A549 (cell line): ENCODE measurements around the gene GCC2. TPM values are rescaled to one million over a fixed set of nuclear protein-coding genes. Genes with fewer than 3 reads are reported as not detected.

Source experiments
- ATAC-seq, 2 experiments: fragments of 200-7000 bp in 1 of 2; fragments of >200 bp in 1 of 2; cut with Nextera tagmentation in 1 of 2; cut with Tn5 transposase in 1 of 2; 3 replicates each; pipeline versions ENCODE4 v1.8.0 to v1.9.1; 2018 to 2020; ENCODE audit warnings: mild to moderate bottlenecking in 1 of 2, moderate library complexity in 1 of 2
- CTCF ChIA-PET: fragments of 300-600 bp; sonication (Branson Sonifier 250); formaldehyde crosslinking; extraction: SDS; loops from one replicate; lab custom pipeline; 2021; ENCODE audit warnings: antibody characterized with exemption, inconsistent platforms; lab: Yijun Ruan, JAX
- POLR2A ChIA-PET: fragments of 350-600 bp; formaldehyde crosslinking; extraction: SDS; loops from one replicate; lab custom pipeline; 2021; ENCODE audit warnings: antibody characterized with exemption, inconsistent platforms; lab: Yijun Ruan, JAX
- DNase-seq, 2 experiments: peaks; one replicate each; pipeline versions ENCODE4 v3.0.0 to v3.0.0-alpha.2; 2011 to 2016; ENCODE audit warnings: low read depth in 1 of 2, low spot score in 1 of 2
- FAIRE-seq: peaks from 2 replicates; lab custom pipeline; 2011; peaks lifted over from hg19 to GRCh38; lab: Jason Lieb, UNC
- H3K27ac ChIP-seq, 2 experiments: fragments of >200 bp; sonication (Bioruptor Twin); formaldehyde crosslinking; 3 replicates each; pipeline ENCODE4 v1.5.1; 2016 to 2017
- H3K4me1 ChIP-seq: fragments of >200 bp; sonication (Bioruptor Twin); formaldehyde crosslinking; 3 replicates; pipeline ENCODE4 v1.6.1; 2016
- H3K4me2 ChIP-seq: fragments of >200 bp; sonication (Bioruptor Twin); formaldehyde crosslinking; 3 replicates; pipeline ENCODE4 v1.6.1; 2016
- H3K4me3 ChIP-seq: fragments of >200 bp; sonication (Bioruptor Twin); formaldehyde crosslinking; 3 replicates; pipeline ENCODE4 v1.5.1; 2016
- H3K9me3 ChIP-seq: fragments of >200 bp; sonication (Bioruptor Twin); formaldehyde crosslinking; 3 replicates; pipeline ENCODE4 v1.6.1; 2016
- ELK1 ChIP-seq: fragments of 150-350 bp; IDR thresholded peaks from 2 replicates; pipeline ENCODE4 v1.6.1; 2014; ENCODE audit warnings: low read depth, mild to moderate bottlenecking, low read length
- FOSL2 ChIP-seq, 2 experiments: fragments of 450-650 bp in 1 of 2; fragments of >200 bp in 1 of 2; sonication (Bioruptor Twin) in 1 of 2; formaldehyde crosslinking; IDR thresholded peaks; 2 replicates each; pipeline versions ENCODE4 v1.5.0 to v1.6.1; 2016 to 2020; ENCODE audit warnings: mild to moderate bottlenecking in 1 of 2, moderate library complexity in 1 of 2
- FOXS1 ChIP-seq: fragments of 250-450 bp; sonication (Bioruptor Pico); IDR thresholded peaks from 2 replicates; pipeline ENCODE4 v1.5.0; 2020; ENCODE audit warnings: mild to moderate bottlenecking, moderate library complexity
- HES2 ChIP-seq: fragments of >200 bp; sonication (Bioruptor Twin); formaldehyde crosslinking; IDR thresholded peaks from 2 replicates; pipeline ENCODE4 v1.6.1; 2016
- HEYL ChIP-seq: fragments of 250-450 bp; sonication (Bioruptor Pico); IDR thresholded peaks from 2 replicates; pipeline ENCODE4 v1.8.0; 2021; ENCODE audit warnings: mild to moderate bottlenecking, moderate library complexity
- HOXB13 ChIP-seq: fragments of 250-450 bp; sonication (Bioruptor Pico); IDR thresholded peaks from 2 replicates; pipeline ENCODE4 v1.5.0; 2020; ENCODE audit warnings: low read depth, mild to moderate bottlenecking, moderate library complexity
- MAFK ChIP-seq: fragments of 450-650 bp; IDR thresholded peaks from 2 replicates; pipeline ENCODE4 v1.6.1; 2014; ENCODE audit not compliant: partially characterized antibody
- NR3C1 ChIP-seq: fragments of >200 bp; sonication (Bioruptor Twin); formaldehyde crosslinking; IDR thresholded peaks from 3 replicates; pipeline ENCODE4 v1.6.1; 2017
- PHF8 ChIP-seq: fragments of 200-600 bp; sonication (generic); IDR thresholded peaks from 2 replicates; pipeline ENCODE4 v1.6.1; 2016; ENCODE audit warnings: low read depth, mild to moderate bottlenecking, antibody characterized with exemption, moderate library complexity, borderline replicate concordance
- RAD21 ChIP-seq, 2 experiments: fragments of >200 bp in 1 of 2; sonication (Bioruptor Twin) in 1 of 2; formaldehyde crosslinking in 1 of 2; IDR thresholded peaks in 1 of 2; conservative IDR thresholded peaks in 1 of 2; 2 replicates in 1 of 2; 3 replicates in 1 of 2; pipeline ENCODE4 v1.6.1; 2012 to 2018; ENCODE audit warnings: inconsistent platforms in 1 of 2
- RCOR1 ChIP-seq: fragments of 150-350 bp; IDR thresholded peaks from 2 replicates; pipeline ENCODE4 v1.6.1; 2014; ENCODE audit warnings: antibody characterized with exemption, low read length, low read depth
- WGBS: methylation state at CpG from one replicate; pipeline ENCODE4 v1.1.6; 2017; ENCODE audit errors: missing lambda C conversion rate; 5-methylcytosine and 5-hydroxymethylcytosine counted together
- polyA plus RNA-seq, 4 experiments: library from polyadenylated mRNA; depleted of rRNA in 3 of 4; stranded (reverse); fragments of >200 nt; fragmentation: RNase III in 1 of 4; extraction: RNeasy Plus Mini Kit Qiagen cat#74134 plus additional on column Dnase treatment in 1 of 4; gene quantifications; 2 replicates in 3 of 4; 3 replicates in 1 of 4; pipeline ENCODE4 v1.2.3, GENCODE V29; 2011 to 2017
- TF ChIP-seq, protein P1 (sequence below): fragments of 450-650 bp; IDR thresholded peaks from 2 replicates; pipeline ENCODE4 v1.6.1; 2014; ENCODE audit warnings: antibody characterized with exemption
- TF ChIP-seq, protein P2 (sequence below): fragments of >200 bp; sonication (Bioruptor Twin); formaldehyde crosslinking; IDR thresholded peaks from 3 replicates; pipeline ENCODE4 v1.6.1; 2016
- TF ChIP-seq, protein P3 (sequence below): IDR thresholded peaks from 2 replicates; pipeline ENCODE4 v1.6.1; 2012
- TF ChIP-seq, protein P4 (sequence below): fragments of 250-450 bp; sonication (Bioruptor Pico); IDR thresholded peaks from 2 replicates; pipeline ENCODE4 v1.5.0; 2021; ENCODE audit warnings: mild to moderate bottlenecking, moderate library complexity, borderline replicate concordance

Gene GCC2
- polyA plus RNA-seq, 2 of the 4 experiments (the other 2 are of a cell fraction) = 13.6 to 30.1 TPM

- TF ChIP-seq RAD21 (conservative IDR thresholded peaks at IDR 0.05 in 1 of 2, IDR thresholded peaks at IDR 0.05 in 1 of 2) (no peak), NR3C1 (no peak), FOSL2 (IDR thresholded peaks at IDR 0.05) (no peak), FOSL2 (CRISPR knock-in tag; IDR thresholded peaks at IDR 0.05) (no peak), RCOR1 (no peak), PHF8 (peak; percentile 74), FOXS1 (CRISPR knock-in tag) (no peak)
- TF ChIP-seq, protein P1, sequence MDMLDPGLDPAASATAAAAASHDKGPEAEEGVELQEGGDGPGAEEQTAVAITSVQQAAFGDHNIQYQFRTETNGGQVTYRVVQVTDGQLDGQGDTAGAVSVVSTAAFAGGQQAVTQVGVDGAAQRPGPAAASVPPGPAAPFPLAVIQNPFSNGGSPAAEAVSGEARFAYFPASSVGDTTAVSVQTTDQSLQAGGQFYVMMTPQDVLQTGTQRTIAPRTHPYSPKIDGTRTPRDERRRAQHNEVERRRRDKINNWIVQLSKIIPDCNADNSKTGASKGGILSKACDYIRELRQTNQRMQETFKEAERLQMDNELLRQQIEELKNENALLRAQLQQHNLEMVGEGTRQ = no peak
- TF ChIP-seq, protein P2, sequence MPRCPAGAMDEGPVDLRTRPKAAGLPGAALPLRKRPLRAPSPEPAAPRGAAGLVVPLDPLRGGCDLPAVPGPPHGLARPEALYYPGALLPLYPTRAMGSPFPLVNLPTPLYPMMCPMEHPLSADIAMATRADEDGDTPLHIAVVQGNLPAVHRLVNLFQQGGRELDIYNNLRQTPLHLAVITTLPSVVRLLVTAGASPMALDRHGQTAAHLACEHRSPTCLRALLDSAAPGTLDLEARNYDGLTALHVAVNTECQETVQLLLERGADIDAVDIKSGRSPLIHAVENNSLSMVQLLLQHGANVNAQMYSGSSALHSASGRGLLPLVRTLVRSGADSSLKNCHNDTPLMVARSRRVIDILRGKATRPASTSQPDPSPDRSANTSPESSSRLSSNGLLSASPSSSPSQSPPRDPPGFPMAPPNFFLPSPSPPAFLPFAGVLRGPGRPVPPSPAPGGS = peak; percentile 79; the same call in 2 of the 3 replicates
These were observed 85.0 kb downstream of the GCC2 start, which contains the start of gene LIMS1 (continued) for GRCh38 chr2:108533832-108534583.

GRCh38 chr2:108534584-108535356, 85.8 kb downstream of the GCC2 start:
- no peaks in the 10 kb centered on the region for H3K9me3 ChIP-seq
- CTCF ChIA-PET = interaction anchor here (1.2 to 5.0 kb wide), 6 partner anchors 8 to 102 kb away, joined by 4 to 25 read pairs (median 8); no protein-coding TSS in a partner anchor
- H3K4me1 ChIP-seq = peaks cover 47% of the 10 kb centered on the region
- TF ChIP-seq PHF8 (peak; percentile 41; the same call in 1 of the 2 replicates), ELK1 (no peak), MAFK (peak; percentile 83)
- TF ChIP-seq, protein P3, sequence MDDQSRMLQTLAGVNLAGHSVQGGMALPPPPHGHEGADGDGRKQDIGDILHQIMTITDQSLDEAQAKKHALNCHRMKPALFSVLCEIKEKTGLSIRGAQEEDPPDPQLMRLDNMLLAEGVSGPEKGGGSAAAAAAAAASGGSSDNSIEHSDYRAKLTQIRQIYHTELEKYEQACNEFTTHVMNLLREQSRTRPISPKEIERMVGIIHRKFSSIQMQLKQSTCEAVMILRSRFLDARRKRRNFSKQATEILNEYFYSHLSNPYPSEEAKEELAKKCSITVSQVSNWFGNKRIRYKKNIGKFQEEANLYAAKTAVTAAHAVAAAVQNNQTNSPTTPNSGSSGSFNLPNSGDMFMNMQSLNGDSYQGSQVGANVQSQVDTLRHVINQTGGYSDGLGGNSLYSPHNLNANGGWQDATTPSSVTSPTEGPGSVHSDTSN = 0 out of 2 replicates have a peak, but pooled peaks have one; percentile 19
- POLR2A ChIA-PET = interaction anchor here (0.6 to 3.1 kb wide), 6 partner anchors 30 to 191 kb away, joined by 3 to 30 read pairs (median 10); no protein-coding TSS in a partner anchor
- ATAC-seq (peak in 1 of 2 experiments; percentile 49; a peak in 3 of 6 replicates), DNase-seq (peak; percentile 31 to 32), FAIRE-seq (no peak)
- H3K4me3 ChIP-seq = peak overlapping the region; percentile 70
- 1% methylated on average over 17 of the region's 57 CpGs for WGBS
- H3K4me2 ChIP-seq = peak overlapping the region; percentile 82
- peak overlapping the region; percentile 97 to 99 for H3K27ac ChIP-seq

GRCh38 chr2:108535357-108535631, 86.3 kb downstream of the GCC2 start:
- no peak for FAIRE-seq
- 44% methylated on average over 9 of the region's 9 CpGs for WGBS

More at GRCh38 chr2:108535357-108535631, 86.3 kb downstream of the GCC2 start:
- DNase-seq (no peak), ATAC-seq (no peak)
- peak overlapping the region; percentile 82 for H3K4me2 ChIP-seq
- H3K4me1 ChIP-seq = peaks cover 47% of the 10 kb centered on the region
- H3K4me3 ChIP-seq = peak overlapping the region; percentile 70
- TF ChIP-seq HOXB13 (no peak), MAFK (no peak), HEYL (CRISPR knock-in tag) (no peak), HES2 (no peak), FOXS1 (CRISPR knock-in tag) (no peak)
- TF ChIP-seq, protein P4, sequence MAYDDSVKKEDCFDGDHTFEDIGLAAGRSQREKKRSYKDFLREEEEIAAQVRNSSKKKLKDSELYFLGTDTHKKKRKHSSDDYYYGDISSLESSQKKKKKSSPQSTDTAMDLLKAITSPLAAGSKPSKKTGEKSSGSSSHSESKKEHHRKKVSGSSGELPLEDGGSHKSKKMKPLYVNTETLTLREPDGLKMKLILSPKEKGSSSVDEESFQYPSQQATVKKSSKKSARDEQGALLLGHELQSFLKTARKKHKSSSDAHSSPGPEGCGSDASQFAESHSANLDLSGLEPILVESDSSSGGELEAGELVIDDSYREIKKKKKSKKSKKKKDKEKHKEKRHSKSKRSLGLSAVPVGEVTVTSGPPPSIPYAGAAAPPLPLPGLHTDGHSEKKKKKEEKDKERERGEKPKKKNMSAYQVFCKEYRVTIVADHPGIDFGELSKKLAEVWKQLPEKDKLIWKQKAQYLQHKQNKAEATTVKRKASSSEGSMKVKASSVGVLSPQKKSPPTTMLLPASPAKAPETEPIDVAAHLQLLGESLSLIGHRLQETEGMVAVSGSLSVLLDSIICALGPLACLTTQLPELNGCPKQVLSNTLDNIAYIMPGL (CRISPR knock-in tag) = no peak
- TF ChIP-seq, protein P3 = no peak
- TF ChIP-seq, protein P1 = no peak
- ChIA-PET CTCF (interaction anchor here (1.2 to 5.0 kb wide), 6 partner anchors 7 to 101 kb away, joined by 4 to 25 read pairs (median 8); no protein-coding TSS in a partner anchor), POLR2A (interaction anchor here (0.6 to 3.1 kb wide), 5 partner anchors 29 to 190 kb away, joined by 3 to 30 read pairs (median 13); no protein-coding TSS in a partner anchor)
- H3K27ac ChIP-seq = peak overlapping the region; percentile 97 to 99
- no peaks in the 10 kb centered on the region for H3K9me3 ChIP-seq
